Effector CD4-positive, alpha-beta T cell (primary cell): Measurements from ENCODE around the gene ZNF783.
"Not testable (repeated sequence)": the region's sequence is repeated elsewhere in the genome, so short reads cannot be mapped to it uniquely, and the experiment has no call there.

ENCODE experiments used
- DNase-seq: peaks from one replicate; pipeline ENCODE4 v3.0.0-alpha.2; 2020
- total RNA-seq: gene quantifications from one replicate; lab custom pipeline; 2026; lab: John Stamatoyannopoulos, UW

Gene ZNF783
- 46.9 reads per million, percentile 67 among the genes with 10 or more reads in this experiment for total RNA-seq

DNA sequence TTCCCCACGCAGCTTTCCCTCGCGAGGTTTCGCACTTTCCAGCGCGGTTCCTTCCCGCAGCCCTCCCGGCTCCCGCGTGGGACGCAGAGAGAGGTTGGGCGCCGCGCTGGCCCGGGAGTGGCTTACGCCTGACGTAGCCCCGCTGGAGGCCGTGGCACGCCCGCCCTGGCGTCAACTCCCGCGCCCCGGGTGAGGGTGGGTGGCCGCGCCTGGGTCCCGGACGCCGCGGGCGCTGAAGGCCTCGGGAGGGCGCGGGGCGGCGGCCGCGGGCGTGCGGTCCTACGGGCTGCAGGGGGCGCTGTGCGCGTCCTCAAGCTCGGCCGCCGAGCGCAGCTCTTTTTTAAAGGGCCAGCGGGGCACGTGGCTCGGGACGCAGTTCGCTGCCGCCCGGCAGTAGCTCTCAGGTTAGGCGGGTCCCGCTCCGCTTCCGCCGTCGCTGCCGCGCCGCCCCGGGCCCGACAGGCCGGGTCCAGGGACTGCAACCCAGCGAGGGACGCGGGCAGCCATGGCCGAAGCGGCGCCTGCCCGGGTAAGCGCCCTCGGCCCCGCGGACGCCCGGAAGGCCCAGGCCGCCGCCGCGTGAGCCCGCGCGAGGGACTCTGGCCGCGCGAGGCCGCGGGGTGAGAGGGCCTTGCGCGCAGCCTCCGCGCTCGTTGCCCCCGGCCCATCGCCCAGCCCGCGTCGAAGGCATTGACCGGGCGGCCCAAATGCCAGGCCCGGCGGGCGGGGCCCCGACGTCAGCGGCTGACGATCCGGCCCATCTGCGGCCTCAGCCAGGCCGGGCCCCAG lies at the start of gene ZNF783:
Gene ZNF783 (plus strand): TSS at position 368 of the 789 bp plus-strand sequence. CDS start 138 bp downstream, at position 506.
- DNase-seq: peak; percentile 76

DNA sequence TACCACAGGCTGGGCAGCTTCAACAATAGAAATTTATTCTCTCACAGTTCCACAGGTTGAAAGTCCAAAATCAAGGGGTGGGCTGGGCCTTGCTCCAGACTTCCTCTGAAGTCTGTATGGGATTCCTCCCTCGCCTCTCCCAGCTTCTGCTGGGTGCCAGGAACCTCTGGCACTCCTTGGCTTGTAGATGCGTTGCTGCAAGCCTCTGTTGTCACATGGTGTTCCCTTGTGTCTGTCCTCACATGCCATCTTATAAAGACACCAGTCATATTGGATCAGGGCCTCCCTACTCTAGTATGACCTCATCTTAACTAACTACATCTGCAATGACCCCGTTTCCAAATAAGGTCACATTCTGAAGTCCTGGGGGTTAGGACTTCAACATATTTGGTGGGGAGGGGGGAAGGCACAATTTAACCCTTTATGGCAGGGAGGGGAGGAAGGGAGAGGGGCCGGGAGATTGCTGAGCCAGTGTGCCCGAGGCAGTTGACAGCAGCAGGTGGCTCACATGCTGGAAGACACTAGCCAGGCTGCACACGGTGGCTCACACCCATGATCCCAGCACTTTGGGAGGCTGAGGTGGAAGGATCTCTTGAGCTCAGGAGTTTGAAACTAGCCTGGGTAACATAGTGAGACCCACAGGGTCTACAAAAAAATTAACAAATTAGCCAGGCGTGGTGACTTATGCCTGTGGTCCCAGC lies 47.8 kb upstream of the ZNF783 start:
- DNase-seq: no peak

DNA sequence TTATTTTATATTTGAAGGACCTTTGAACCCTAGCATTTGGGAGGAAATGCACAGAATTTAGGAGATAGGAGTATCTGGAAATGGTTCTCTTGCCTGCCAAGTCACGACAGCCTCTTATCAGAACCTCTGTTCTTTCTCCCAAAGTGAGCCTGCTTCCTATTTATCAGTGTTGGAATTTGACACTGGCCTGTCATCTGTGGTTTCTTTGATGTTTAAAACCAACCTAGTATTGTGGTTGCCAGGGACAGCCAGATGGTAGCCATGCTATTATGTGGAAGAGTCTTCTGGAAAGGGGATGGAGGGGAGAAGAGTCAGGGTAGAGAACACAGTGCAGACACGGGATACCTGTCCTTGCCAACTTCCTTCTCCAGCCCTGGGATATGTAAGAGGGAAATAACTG lies 45.6 kb upstream of the ZNF783 start:
- DNase-seq: no peak

DNA sequence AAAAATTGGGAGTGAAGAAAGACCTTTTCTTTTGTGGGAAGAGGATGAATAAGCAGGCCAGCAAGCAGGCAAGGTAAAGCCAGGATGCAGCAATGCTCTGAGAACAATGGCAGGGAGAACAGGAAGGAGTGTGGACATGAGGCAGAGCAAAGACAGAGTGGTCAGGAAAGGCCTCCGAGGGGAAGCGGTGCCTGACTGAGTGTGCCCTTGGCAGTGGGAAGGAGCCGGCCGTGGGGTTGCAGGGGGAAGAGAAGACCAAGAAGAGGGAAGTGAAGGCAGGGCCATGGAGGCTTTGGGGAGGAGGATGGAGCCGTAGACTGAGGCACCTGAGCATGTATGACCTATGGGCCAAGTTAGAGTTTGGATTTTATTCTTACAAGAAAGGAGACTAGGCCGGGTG lies 44.4 kb upstream of the ZNF783 start:
- no peak for DNase-seq

DNA sequence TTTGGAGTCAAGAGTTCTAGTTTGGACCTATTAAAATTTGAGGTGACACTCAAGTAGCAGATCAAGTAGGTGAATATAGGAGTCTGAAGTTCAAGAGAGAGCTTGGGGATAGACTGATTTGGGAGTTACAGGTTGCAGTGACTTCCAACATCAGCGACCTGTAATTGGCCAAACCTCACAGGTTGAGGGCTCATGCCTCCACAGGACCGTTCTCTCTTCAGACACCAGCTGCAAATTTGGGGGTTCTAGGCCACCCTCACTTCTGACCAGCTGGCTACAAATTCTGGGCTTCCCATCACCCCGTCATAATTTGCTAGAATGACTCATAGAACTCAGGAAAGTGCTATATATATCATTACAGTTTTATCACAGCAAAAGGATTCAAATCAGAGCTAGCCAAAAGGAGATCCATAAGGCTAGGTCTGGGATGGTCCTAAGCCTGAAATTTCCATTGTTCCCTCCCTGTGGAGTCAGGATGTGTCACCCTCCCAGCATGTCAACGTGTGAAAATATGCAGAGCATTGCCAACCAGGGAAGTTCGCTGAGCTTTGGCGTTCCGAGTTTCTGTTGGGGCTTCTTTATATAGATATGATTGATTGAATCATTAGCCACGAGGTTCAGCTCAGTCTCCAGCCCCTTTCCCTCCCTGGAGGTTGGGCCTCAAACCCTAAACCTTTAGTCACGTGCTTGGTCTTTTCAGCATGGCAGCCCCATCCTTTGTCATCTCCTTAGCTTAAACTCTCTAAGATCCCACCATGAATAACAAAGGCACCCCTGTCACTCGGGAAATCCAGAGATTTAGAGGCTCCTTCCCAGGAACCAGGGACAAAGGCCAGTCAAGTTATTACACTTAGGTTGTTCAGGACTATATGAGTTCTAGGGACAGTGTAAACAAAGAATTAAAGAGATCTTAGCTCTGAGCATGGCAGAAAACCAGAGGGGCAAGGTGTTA lies 43.3 kb upstream of the ZNF783 start:
- DNase-seq: no peak

DNA sequence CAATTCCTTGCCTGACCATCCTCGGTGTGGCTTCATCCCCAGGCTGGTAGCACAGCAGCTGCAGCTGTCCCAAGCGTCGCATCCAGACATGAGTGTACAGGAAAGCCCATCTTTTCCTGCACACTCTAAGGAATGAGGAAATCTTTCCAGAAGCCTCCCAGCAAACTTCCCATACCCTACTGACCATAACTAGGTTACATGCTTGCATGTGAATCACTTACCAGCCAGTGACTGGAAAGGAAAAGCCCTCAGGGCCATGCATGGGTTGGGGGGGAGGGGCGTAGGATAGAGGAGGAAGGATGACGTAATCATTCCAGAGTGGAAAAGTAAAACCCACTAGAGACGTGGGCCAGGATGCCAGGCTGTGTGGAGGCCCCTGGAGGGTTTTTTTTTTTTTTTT lies 41.5 kb upstream of the ZNF783 start:
- no peak for DNase-seq

DNA sequence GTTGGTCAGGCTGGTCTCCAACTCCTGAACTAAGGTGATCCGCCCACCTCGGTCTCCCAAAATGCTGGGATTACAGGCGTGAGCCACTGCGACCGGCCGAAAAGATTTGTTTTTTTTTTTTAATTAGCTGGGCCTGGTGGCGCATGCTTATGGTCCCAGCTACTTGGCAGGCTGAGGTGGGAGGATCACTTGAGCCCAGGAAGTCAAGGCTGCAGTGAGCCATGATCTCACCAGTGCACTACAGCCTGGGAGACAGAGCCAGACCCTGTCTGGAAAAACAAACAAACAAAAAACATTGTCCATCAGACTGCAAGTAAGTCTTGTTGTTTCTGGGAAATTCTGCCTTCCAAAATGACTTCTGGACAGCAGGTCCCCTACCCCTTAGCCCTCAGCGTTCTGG lies 38.8 kb upstream of the ZNF783 start:
- DNase-seq: no peak

DNA sequence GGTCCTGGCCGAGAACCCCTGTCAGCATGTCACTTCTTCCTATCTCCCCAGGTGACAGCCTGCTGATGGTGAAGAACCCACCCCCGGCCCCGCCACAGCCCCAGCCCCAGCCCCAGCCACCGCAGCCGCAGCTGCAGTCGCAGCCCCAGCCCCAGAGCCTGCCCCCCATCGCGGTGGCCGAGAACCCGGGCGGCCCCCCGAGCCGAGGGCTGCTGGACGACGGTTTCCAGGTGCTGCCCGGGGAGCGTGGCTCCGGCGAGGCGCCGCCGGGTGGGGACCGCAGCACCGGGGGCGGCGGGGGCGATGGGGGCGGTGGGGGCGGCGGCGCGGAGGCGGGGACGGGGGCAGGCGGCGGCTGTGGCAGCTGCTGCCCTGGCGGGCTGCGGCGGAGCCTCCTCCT lies 38.2 kb upstream of the ZNF783 start:
- no peak for DNase-seq

DNA sequence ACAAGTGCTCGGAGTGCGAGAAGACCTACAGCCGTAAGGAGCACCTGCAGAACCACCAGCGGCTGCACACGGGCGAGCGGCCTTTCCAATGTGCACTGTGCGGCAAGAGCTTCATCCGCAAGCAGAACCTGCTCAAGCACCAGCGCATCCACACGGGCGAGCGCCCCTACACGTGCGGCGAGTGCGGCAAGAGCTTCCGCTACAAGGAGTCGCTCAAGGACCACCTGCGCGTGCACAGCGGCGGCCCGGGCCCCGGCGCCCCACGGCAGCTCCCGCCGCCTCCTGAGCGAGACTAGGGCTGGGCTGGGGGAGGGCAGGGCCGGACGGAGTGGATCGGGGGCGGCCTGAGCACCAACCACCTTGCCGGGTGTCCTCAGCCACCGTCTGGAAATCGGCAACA lies 37.6 kb upstream of the ZNF783 start:
- DNase-seq: no peak

DNA sequence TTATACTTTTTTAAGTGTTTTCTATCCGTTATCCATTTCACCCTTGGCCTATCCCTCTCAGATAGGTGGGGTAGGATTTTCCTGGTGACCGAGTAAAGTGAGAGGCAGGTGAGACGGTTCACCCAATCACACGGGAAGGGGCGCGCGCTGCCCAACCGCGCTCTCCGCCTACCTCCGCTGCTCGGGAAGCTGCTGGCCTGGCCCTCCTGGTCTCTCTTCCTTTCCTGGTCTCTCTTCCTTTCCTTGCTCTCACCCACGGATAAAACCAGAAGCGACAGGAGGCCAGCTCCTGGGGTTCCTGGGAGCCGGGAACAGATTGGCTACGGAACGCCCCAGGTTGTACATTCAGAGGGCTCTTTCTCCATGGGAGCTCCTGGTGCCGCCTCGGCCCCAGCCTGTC lies 36.9 kb upstream of the ZNF783 start:
- no peak for DNase-seq

DNA sequence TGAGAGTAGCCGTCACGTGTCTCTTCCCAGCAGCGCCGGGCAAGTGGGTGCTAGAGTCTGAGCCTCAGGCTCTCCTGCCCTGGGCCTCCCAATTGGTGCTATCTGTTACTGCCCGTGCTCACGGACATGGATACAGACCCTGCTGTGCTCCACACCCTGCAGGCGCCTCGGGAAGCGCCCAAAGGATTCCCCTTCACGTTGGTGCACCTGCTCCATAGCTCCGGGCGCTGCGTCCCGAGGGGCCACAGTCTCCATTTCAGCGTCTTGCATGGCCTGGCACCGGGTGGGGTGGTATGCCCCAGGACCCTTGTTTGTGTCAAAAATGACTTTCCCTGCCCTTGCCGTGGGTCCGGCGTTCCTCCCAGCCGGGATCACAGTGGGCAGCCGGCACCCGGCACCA lies 36.3 kb upstream of the ZNF783 start:
- no peak for DNase-seq

DNA sequence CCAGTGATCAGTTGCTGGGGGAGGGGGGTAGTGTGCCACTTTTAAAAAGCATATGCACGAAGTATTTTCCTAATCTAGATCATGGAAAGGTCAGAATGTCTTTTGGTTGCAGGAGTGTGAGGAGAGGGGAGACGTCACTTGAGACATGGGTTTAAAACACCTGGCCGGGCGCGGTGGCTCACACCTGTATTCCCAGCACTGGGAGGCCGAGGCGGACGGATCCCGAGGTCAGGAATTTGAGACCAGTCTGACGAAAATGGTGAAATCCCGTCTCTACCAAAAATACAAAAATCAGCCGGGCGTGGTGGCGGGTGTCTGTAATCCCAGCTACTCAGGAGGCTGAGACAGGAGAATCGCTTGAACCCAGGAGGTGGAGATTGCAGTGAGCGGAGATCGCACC lies 35.6 kb upstream of the ZNF783 start:
- not testable (repeated sequence) for DNase-seq

DNA sequence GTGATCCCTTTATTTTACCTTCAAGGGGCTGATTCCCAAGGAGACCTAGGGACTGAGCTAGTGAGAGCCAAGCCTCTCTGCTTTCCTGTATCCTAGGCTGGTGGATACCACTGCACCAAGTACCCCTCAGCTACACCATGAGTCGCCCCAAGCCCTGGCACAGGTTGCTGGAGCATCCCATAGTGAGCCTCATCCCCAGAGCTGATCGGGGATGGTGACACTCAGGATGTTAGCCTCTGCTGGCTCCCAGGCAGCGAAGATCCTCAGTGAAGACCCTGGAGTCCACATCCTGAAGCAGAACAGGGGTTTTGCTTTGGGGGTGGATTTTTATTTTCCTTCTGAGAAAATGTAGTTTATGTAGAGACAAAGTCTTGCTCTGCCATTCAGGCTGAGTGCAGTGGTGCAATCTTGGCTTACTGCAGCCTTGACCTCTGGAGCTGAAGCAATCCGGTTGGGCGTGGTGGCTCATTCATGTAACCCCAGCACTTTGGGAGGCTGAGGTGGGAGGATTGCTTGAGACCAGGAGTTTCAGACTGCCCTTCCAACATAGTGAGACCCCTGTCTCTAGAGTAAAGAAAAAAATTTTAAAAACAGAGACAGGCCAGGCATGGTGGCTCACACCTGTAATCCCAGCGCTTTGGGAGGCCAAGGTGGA lies 35.0 kb upstream of the ZNF783 start:
- DNase-seq: no peak

DNA sequence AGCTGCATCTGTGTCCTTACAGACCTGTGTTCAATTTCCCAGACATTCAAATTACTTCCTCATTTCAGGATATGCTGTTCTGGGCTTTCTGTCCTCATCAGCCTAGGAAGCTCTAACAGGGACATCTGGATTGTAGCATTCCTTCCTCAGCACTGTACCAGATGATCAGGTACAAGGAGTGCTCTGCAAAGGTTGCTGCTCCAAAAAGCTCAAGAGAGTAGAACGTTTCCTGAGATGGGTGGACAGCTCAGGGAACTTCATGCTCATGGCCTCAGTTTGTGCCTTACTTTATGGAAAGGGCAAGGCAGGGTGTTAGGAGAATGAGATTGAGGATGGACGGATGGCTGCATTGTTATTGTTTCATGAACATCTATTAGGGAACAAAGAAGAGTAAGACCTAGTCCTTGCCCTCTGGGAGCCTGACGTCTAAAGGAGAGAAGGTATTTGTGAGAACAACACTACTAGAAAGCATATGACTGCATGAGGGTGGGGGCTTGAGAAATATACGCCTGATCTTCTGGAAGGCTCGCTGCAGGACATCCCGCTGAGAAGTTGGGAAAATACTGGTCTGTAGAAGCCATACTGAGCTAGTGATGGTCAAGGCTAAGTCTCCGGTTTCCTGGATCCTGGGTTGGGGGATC lies 33.0 kb upstream of the ZNF783 start:
- no peak for DNase-seq

DNA sequence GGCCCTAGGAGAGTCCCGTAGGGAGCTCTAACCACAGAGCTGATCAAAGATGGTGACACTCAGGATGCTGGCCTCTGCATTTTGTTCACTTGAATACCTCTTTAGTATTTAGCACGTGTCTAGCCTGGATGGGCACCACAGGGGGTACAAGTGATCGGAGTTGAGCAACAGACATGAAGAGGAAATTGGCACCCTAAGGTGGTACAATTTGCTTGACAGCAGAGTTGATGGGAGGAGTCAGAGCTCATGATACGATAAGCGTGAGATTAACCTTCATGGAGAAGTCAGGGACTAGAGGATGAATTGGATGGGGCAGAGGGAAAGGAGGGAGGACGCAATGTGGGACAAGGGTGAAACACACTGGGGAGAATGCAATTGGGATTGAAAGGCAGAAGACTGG lies 32.5 kb upstream of the ZNF783 start:
- no peak for DNase-seq

DNA sequence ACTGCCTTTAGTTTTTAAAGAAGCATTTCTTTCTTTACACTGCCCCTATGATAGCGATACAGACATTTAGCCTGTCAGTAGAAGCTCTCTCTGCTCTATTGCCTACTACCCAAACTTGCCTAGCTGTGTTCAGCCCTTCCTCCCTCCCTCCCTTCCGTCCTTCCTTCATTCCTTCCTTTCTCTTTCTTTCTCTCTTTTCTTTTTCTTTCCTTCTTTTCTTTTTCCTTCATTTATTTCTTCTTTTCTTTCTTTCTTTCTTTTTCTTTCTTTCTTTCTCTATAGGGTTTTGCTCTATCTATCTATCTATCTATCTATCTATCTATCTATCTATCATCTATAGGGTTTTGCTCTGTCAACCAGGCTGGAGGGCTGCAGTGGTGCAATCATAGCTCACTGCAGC lies 29.6 kb upstream of the ZNF783 start:
- DNase-seq: no peak

DNA sequence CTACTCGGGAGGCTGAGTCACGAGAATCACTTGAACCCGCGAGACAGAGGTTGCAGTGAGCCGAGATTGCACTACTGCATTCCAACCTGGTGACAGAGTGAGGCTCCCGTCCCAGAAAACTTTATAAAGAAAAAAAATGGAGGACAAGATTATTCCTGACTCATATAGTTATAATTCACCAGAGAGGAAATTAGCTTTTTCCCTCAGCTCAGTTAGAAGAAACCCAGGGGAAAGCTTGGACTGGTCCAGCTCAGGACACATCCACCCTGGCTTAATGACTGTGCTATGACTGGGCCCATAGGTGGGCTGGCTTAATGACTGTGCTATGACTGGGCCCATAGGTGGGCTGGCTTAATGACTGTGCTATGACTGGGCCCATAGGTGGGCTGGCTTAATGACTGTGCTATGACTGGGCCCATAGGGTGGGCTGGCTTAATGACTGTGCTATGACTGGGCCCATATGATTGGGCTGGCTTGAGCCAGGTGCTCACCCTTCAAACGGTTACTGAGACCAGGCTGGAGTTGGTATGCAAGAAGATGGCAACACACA lies 28.3 kb upstream of the ZNF783 start:
- not testable (repeated sequence) for DNase-seq

DNA sequence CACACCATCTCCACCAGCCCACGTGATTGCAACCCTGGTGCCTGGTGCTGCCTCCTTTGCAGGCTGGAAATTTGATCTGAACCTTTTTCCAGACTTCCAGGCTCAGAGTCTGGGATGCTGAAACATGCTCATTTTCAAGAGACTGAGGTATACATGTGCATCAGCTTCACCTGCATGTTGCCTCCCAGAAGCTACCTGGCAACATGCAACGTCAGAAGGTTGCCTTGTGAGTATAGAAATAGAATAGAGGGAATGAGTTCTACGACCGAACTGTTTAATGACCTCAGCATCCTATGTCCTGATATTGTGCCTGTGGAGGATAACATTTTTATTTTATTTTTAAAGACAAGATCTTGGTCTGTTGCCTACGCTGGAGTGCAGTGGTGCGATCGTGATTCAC lies 24.5 kb upstream of the ZNF783 start:
- no peak for DNase-seq

DNA sequence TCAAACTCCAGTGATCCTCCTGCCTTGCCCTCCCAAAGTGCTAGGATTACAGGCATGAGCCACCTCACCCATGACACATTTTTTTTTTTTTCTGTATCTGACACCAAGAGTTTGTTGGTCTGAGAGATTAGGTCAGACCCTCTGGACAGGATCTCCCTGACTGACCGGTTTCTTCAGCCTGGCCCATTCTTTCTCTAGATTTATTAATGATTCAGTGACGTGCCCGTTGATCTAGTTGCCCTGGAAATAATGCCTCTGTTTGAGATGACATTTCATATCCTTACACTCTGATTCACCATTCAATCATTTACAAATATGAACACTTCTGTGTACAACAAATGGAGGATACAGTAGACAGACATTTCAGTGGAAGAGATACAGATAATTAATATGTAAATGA lies 23.9 kb upstream of the ZNF783 start:
- no peak for DNase-seq

DNA sequence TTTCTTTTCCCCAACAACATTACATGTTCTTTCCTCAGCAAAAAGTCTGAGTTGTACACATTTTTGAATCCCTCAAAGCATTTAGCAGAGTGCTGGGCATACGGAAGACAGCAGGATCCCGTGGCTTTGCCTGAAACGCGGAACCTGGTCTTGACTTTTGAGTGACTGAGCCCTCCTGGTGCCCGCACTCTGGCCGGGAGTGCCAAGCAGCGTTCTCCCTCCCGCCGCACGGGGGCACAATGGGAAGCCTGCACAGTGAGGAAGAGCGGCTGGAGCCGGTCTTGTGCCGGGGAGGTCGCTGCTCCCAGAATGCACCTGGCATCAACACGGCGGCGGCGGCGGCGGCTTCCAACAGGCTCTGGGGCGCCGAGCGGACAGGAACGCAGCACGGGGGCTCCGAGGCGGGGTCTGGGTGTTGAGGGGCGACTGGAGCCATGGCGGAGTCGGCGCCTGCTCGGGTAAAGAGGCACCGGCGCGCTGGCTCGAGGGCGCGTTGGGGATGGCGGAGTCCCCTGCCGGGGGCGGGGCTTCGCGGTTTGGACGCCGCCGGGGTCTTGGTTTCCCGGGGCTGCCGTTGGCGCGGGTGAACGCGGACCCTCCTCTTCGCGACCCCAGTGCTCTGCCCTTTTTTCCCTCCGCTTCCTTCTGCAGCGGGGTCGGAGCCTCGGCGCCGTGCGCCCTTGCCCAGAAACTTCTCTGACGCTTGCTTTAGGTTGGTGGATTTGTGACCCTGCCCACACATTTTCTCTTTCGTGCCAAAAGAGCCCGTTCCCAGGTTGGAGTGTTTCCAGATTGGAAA lies 22.5 kb upstream of the ZNF783 start, which contains the start of gene ZNF212:
Gene ZNF212 (plus strand): TSS at position 307 of the 799 bp plus-strand sequence. CDS start 128 bp downstream, at position 435.
- DNase-seq: peak; percentile 83

DNA sequence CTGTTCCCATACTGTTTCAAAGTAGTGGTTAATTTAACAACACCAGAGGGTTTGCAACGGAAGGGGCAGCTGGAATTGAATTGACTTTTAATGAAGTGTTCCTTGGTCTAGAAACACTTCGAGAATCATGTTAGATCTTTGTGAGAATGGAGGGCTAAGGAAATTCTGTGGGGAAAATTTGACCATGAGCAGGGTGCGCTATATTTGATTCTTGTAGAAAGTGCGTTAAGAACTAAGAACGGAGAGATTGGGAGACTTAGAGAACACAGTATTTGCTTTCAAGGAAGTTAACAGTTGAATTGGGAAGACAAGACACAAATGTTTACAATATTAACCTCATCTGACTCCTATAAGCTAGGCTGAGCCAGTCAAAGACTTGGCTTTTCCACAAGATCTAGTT lies 21.4 kb upstream of the ZNF783 start:
- DNase-seq: no peak
